NCI-H510A (cell line): Measurements from ENCODE around the gene IMMP1L.
A peak's percentile ranks its signal among the peaks of the same experiment; 100 is the strongest.

ENCODE experiments used
- DNase-seq: peaks from one replicate; lab custom pipeline; 2025; lab: John Stamatoyannopoulos, UW

Gene IMMP1L

GRCh38 chr11:31474083-31474482 lies 35.3 kb downstream of the IMMP1L start:
- DNase-seq = no peak

DNA sequence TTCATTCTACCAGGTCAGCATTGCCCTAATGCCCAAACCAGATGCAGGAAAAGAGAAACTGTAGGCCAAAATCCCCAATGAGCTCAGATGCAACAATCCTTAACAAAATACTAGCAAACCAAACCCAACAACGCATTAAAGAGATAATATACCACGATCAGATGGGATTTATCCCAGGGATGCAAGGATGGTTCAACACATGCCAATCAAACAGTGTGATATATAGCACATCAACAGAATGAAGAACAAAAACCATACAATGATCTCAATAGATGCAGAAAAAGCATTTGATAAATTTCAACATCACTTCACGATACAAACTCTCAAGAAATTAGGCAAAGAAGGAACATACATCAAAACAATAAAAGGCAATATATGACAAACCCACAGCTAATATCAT lies 45.0 kb downstream of the IMMP1L start:
- DNase-seq = no peak

DNA sequence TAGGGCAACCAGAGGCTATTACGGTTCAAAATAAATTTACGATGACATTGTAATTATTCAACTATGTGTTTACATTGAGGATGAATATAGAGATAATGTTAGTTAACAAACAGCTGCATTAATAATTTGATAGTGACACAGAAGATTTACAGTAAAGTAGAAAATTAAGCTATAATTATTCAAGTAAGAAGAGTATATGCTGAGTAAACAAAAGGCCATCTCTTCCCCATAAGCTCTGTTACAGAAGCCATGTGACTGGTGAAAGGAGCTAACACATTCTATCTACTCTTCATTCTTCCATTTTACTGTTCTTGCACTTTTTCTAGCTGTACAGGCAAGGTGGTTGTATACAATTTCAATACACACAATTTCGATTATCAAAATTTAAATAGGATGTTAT lies 54.2 kb downstream of the IMMP1L start:
- DNase-seq = no peak

DNA sequence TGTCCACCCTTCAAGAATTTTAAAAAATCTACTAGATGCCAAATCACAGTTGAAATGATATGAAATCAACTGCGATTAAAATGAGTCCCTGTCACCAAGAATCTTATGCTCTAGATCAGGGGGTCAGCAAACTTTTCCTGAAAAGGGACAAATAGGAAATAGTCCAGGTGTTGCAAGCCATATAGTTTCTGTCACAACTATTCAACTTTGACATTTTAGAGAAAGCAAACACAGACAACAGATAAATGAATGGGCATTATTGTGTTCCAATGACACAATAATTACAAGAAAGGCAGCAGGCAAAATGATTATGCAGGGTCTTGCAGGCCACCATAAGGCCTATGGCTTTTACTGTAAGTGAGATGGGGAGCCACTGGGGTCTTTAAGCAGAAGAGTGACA lies 58.6 kb downstream of the IMMP1L start:
- DNase-seq = no peak

- no peak for DNase-seq
These were observed 60.4 kb downstream of the IMMP1L start for GRCh38 chr11:31449040-31449439.

DNA sequence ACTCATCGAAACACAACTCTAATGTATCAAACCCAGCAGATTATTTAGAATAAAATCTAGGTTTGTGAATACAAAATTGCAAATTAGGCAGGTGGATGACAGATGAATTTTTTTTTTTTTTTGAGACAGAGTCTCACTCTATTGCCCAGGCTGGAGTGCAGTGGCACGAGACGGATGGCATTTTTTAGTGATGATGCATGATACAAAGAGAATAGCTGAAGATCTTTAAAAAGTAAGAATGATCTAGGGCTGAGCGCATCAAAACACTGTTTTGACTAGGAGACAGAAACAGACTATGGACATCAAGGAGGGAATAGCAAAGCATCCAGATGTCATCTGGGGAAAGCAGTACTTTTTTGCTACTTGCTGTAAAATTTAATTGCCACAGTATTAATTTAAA lies 63.8 kb downstream of the IMMP1L start:
- DNase-seq = no peak

GRCh38 chr11:31443802-31444201 lies 65.6 kb downstream of the IMMP1L start:
- no peak for DNase-seq

DNA sequence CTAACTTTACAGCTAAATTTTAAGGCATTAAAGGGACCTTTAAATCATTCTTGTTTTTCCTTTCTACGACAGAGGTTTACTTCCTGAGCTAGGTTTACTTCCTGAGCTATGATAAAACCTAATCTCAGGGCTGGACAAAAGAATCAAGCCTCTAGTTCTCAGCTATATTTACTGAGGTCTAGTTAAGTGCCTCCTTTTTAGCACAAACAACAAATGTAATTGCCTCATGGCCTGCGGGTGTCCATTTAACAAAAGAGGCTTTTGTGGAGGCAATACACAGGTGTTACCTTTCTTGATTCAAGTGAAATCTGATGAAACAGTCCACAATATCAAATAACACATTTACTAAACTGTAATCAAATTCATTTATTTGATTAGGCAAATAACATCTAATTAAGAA lies 67.3 kb downstream of the IMMP1L start:
- peak; percentile 15 for DNase-seq

GRCh38 chr11:31441296-31441695 lies 68.1 kb downstream of the IMMP1L start:
- DNase-seq = no peak

DNA sequence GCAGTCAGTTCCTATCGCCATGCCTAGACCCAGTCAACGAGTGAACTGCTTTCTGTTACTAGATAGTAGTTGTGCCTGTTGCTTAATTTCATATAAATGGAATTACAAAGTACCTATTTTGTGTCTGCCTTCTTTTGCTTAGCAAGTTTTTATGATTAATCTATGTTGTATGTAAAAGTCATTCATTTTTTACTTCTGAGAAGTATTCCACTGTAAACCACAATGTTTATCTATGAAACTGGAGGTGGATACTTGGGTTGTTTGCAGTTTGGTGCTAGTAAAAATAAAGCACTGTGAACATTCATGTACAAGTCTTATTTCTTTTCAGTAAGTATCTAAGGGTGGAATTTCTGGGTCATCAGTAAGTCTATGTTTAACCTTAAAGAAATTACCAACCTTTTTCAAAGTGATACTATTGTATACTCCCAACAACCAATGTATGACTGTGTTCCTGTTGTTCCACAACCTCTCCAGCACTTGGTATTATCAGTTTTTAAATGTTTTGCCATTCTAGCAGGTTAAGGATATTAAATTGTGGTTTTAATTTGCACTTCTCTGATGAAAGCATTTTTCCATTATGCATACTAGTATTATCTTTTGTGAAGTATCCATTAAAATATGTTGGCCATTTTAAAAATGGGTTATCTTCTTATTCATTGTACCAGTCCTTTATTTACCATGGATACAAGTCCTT lies 71.5 kb downstream of the IMMP1L start:
- DNase-seq = no peak

DNA sequence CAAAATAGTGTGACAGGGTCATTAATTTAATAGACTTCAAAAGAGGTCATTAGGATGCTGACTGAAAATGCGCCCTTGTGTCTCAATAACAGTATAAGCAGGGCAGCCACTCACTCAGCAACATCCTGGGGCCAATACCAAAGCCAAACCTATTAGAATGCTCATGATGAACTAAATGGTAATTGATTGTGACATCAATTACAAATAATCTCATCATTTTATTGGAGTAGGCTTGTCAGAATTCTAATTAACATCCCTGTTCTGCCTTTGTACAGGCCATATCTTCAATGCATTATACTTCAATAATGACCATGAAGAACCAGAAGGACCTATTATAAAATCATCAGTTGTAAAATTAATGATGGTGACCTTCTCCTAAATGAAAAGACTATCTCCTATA lies 75.6 kb downstream of the IMMP1L start:
- no peak for DNase-seq

DNA sequence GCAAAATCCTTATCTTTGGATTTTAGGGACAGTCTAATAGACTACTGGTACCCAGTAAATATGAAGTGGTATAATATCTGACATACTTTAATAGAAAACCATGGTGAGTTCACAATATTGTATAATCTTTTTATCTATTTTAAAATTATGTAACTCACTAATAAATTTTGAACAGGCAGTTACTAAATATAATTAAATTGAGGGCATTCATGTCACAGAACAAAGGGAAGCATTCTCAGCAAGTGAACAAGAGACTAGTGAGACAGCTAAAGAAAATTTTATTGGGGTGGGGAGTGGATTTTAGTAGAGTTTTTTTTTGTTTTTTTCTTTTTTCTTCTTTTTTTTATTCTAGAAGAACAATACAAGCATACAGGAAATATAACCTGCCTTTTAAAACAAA lies 84.8 kb downstream of the IMMP1L start:
- DNase-seq = no peak

DNA sequence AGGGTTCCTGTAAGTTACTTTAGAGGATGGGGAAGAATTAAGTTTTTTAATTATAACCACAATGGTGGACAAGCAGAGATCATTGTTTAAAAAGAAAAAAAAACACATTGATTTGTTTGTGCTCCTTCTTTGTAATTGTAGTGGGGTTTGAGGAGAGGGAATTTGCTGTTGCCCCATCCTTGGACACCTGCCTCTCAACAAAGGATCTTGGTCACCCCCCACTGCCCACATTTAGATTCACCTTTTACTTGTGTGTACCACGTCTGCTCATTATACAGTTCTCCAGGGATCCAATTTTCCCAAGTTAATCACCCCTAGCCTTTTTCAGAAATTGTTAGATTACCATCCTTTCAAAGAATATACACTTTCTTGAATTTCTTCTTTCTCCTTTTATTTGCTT lies 86.7 kb downstream of the IMMP1L start:
- no peak for DNase-seq

DNA sequence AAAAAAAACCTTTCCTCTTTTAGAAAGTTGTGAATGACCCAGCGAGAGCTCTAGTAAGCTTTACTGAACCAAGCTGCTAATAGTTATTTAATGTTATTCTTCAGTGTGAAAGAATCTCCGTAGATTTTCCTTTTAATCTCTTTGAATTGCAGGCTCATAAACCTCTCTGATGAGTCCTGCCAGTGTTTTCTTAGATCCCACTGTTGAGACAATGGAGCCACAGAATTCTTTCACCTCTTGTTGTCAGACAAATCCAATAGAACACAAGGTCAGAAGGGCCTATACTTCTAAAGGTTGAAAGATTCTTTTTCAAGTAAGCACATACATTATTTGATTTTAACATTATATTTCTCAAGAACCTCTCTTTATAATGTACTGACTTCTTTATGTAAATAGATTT lies 87.6 kb downstream of the IMMP1L start:
- DNase-seq = no peak

GRCh38 chr11:31419669-31420068 lies 89.8 kb downstream of the IMMP1L start:
- DNase-seq = no peak

DNA sequence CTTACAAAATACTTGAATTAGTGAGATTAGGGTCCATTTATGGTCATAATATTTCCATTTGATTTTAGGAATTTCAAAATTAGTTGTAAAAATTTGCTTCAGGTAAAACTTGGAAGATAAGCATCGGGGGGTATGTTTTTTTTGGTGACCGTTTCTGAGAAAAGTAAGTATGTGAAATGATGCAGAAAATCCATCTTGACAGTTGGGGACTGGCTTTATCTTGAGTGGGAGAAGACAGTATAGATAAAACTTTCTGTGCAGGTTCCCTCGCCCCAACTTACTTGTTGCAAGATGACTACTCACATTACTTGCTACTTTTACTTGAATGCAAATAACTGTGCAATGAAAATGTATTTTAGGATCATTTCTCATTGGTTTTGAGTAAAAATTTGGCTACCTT lies 90.3 kb downstream of the IMMP1L start:
- no peak for DNase-seq

- no peak for DNase-seq
These were observed 91.6 kb downstream of the IMMP1L start for GRCh38 chr11:31417816-31418215.

GRCh38 chr11:31417357-31417756 lies 92.1 kb downstream of the IMMP1L start:
- no peak for DNase-seq

- no peak for DNase-seq
These were observed 94.0 kb downstream of the IMMP1L start for GRCh38 chr11:31415435-31415834.

GRCh38 chr11:31414338-31414737 lies 95.1 kb downstream of the IMMP1L start:
- no peak for DNase-seq

GRCh38 chr11:31412946-31413345 lies 96.5 kb downstream of the IMMP1L start:
- no peak for DNase-seq

DNA sequence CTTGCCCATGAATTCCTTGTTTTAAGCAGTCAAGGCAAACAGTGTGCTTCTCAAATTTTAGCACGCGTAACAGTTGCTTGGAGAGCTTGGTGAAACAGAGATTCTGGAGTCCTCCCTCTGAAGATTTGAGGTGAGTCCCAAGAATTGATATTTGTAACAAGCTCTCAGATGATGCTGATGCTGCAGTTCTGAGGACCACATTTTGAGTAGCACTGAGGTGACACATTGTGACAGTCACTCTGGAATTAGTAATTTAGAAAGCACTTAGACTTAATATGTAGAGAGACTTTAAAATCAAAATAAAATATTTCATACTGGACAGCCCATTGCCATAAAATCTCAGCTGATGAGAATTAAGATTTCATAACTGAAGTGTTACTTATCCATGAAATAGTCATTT lies 101.2 kb downstream of the IMMP1L start:
- no peak for DNase-seq

DNA sequence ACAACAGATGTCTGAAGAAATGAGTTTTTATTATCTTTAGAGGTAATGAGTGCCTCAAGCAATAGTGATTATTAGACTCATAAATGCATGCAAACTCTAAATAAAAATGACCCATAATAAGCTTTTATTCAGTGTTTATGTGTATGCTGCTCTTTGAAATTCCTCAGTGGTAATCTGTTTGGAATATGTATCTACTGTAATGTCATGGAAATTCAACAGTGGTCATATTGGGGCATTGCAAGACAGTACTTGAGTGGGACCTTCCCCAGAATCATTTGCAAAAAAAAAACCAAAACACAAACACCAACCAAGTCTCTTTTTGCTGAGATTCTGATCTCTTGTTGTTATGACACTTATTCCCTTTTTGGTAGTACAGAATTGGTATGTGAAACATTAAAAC lies 104.8 kb downstream of the IMMP1L start:
- no peak for DNase-seq

GRCh38 chr11:31397239-31397834 lies 112.1 kb downstream of the IMMP1L start:
- no peak for DNase-seq
